Measurements from ENCODE around the gene AUP1. TPM values are rescaled to one million over a fixed set of nuclear protein-coding genes. Genes with fewer than 3 reads are reported as not detected.

AUP1 gene
- polyA plus RNA-seq, 1 donor: 145 TPM

DNA sequence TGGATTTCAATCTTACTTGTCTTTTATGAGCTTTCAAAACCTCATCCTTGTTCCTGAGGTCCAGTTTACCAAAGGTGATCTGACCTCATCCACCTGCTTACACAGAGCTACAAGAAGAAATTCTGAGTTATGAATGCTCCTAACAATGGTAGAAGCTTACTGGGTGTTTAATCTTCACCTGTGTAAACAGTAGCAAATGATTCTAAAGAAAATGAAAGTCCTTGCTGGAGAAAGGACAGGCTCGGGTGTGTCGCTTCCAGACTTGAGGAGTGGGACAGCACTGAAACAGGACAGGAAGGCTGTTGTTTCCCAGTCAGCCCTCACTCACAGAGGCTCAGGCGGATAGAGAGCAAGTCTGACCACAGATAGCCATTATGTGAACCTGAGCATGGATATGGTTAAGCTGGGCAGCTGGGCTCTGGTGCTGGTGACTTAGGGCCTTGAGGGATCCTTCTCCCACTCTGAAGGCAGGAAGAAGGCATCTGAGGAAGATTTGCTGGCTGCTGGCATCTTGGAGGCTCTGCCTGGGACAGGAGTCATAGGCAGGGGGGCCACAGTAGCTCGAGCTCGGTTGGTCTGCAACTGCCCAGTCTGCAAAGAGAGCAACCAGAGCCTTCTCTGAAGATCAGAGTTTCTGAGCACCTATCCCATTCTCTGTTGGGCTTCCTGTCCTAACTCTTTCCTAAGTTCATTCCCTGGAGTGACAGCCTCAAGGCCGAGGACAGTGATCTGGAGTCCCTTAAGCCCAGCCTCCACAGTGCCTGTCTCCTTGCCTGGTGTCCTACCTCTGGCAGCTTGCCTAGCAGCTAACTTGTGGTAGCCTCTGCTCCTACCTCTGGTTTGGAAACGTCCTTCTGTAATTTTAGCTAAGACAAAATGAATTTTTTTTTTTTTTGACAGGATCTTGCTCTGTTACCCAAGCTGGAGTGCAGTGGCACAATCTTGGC, 29.1 kb upstream of the AUP1 start:
- no peaks in the 10 kb centered on the region for H3K4me1 ChIP-seq (ENCODE audit: control insufficient read depth, insufficient read depth, low read length)
- peaks cover 95% of the 10 kb centered on the region for H3K27me3 ChIP-seq (ENCODE audit: control insufficient read depth, insufficient read depth, low read length)
- H3K4me3 ChIP-seq (ENCODE audit: low read length): no peak overlapping the region
- H3K36me3 ChIP-seq (ENCODE audit: control insufficient read depth, insufficient read depth, low read length): no peaks in the 10 kb centered on the region
- H3K27ac ChIP-seq (ENCODE audit: low read length): no peak overlapping the region
- peaks cover 10% of the 10 kb centered on the region for H3K9me3 ChIP-seq (ENCODE audit: control insufficient read depth, low read depth, low read length)
- DNase-seq: peak in 1 of 2 donors; percentile 20
- WGBS (ENCODE audit: insufficient coverage, low lambda C conversion rate): no CpG with 5 or more reads among the region's 7 CpGs

DNA sequence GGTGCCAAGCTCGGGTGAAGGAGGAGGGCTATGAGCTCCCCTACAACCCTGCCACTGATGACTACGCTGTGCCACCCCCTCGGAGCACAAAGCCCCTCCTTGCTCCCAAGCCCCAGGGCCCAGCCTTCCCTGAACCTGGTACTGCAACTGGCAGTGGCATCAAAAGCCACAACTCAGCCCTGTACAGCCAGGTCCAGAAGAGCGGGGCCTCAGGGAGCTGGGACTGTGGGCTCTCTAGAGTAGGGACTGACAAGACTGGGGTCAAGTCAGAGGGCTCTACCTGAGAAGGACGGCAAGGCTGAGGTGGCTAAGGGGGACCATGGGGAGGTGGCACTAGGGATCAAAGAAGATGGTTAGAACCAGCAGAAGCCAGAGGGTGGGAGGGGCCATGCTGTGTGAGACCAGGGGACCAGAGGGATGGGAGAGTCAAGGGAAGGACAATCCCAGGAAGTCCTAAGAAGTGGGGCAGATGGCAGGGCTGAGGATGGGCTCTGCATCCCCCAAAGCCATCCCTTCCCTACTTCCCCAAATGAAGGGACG, 27.4 kb upstream of the AUP1 start:
- Histone ChIP-seq H3K4me1 (ENCODE audit: control insufficient read depth, insufficient read depth, low read length) (no peaks in the 10 kb centered on the region), H3K36me3 (ENCODE audit: control insufficient read depth, insufficient read depth, low read length) (no peaks in the 10 kb centered on the region), H3K27me3 (ENCODE audit: control insufficient read depth, insufficient read depth, low read length) (peaks cover 95% of the 10 kb centered on the region), H3K9me3 (ENCODE audit: control insufficient read depth, low read depth, low read length) (peaks cover 10% of the 10 kb centered on the region), H3K27ac (ENCODE audit: low read length) (no peak overlapping the region), H3K4me3 (ENCODE audit: low read length) (no peak overlapping the region)
- DNase-seq: no peak
- 100% methylated on average over 1 of the region's 6 CpGs for WGBS (ENCODE audit: insufficient coverage, low lambda C conversion rate)

DNA sequence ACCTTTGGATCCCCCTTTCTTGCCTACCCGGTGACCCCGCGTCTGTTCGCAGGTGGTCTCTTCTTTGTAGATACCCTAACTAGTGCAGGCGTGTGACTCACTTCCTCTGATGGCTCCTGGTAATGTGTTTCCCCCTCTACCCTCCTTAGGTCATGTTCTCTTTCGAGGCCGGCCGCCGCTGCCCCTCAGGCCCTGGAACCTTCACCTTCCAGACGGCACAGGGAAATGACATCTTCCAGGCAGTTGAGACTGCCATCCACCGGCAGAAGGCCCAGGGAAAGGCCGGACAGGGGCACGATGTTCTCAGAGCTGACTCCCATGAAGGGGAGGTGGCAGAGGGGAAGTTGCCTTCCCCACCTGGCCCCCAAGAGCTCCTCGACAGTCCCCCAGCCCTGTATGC, 26.7 kb upstream of the AUP1 start:
- H3K27me3 ChIP-seq (ENCODE audit: control insufficient read depth, insufficient read depth, low read length): peaks cover 94% of the 10 kb centered on the region

DNA sequence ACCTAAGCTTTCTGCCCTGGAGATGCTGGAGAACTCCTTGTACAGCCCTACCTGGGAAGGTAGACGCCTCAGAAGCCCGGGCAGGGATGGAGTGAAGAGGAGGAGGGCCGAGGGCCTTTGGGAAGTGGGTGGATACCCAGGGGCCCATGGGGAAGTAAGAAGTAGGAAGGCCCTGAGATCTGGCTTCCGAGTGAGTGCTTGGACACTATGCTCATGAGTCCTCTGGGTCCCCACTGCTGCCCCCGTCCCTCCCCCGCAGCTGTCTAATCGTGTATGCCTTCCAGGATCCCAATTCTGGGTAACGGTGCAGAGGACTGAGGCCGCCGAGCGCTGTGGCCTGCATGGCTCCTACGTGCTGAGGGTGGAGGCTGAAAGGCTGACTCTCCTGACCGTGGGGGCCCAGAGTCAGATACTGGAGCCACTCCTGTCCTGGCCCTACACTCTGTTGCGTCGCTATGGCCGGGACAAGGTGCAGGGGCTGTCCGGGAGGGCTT, 26.2 kb upstream of the AUP1 start:
- Histone ChIP-seq H3K36me3 (ENCODE audit: control insufficient read depth, insufficient read depth, low read length) (no peaks in the 10 kb centered on the region), H3K27me3 (ENCODE audit: control insufficient read depth, insufficient read depth, low read length) (peaks cover 96% of the 10 kb centered on the region), H3K27ac (ENCODE audit: low read length) (no peak overlapping the region), H3K9me3 (ENCODE audit: control insufficient read depth, low read depth, low read length) (peaks cover 10% of the 10 kb centered on the region), H3K4me1 (ENCODE audit: control insufficient read depth, insufficient read depth, low read length) (no peaks in the 10 kb centered on the region), H3K4me3 (ENCODE audit: low read length) (peak overlapping the region; percentile 82)
- DNase-seq: no peak
- WGBS (ENCODE audit: insufficient coverage, low lambda C conversion rate): no CpG with 5 or more reads among the region's 17 CpGs

More for the DNA sequence above, 26.7 kb upstream of the AUP1 start:
- no CpG with 5 or more reads among the region's 14 CpGs for WGBS (ENCODE audit: insufficient coverage, low lambda C conversion rate)
- DNase-seq: no peak
- H3K27ac ChIP-seq (ENCODE audit: low read length): no peak overlapping the region
- no peak overlapping the region for H3K4me3 ChIP-seq (ENCODE audit: low read length)
- H3K4me1 ChIP-seq (ENCODE audit: control insufficient read depth, insufficient read depth, low read length): no peaks in the 10 kb centered on the region
- no peaks in the 10 kb centered on the region for H3K36me3 ChIP-seq (ENCODE audit: control insufficient read depth, insufficient read depth, low read length)
- peaks cover 10% of the 10 kb centered on the region for H3K9me3 ChIP-seq (ENCODE audit: control insufficient read depth, low read depth, low read length)

DNA sequence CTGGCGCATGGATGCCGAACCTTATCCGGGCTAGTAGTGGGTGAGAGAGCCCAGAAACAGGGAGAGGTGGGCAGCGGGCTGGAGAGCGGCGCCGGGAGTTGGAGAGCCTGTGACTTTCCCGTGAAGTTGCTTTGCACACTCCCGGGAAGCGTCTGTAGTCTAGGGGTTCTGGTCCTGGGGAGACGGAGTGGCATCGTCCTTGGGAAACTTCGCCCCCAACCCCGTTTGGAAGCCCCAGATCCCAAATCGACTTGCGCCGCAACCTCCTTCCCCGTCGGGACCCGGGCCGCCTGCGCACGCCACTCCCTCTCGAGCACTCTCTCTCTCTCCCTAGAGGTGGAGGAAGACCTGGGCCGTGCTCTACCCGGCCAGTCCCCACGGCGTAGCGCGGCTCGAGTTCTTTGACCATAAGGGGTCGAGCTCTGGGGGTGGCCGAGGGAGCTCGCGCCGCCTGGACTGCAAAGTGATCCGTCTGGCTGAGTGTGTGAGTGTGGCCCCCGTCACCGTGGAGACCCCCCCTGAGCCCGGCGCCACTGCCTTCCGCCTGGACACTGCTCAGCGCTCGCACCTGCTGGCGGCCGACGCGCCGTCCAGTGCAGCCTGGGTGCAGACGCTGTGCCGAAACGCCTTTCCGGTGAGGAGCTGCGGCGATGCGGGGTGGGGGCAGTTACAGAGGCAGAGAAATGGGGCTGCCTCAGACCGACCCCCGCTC, 25.5 kb upstream of the AUP1 start:
- H3K36me3 ChIP-seq (ENCODE audit: control insufficient read depth, insufficient read depth, low read length): no peaks in the 10 kb centered on the region
- peak overlapping the region; percentile 28 for H3K27ac ChIP-seq (ENCODE audit: low read length)
- H3K9me3 ChIP-seq (ENCODE audit: control insufficient read depth, low read depth, low read length): peaks cover 10% of the 10 kb centered on the region
- H3K27me3 ChIP-seq (ENCODE audit: control insufficient read depth, insufficient read depth, low read length): peaks cover 96% of the 10 kb centered on the region
- H3K4me1 ChIP-seq (ENCODE audit: control insufficient read depth, insufficient read depth, low read length): peaks cover under 1% of the 10 kb centered on the region
- no CpG with 5 or more reads among the region's 58 CpGs for WGBS (ENCODE audit: insufficient coverage, low lambda C conversion rate)
- H3K4me3 ChIP-seq (ENCODE audit: low read length): peak overlapping the region; percentile 82
- DNase-seq: peak in 1 of 2 donors; percentile 68

DNA sequence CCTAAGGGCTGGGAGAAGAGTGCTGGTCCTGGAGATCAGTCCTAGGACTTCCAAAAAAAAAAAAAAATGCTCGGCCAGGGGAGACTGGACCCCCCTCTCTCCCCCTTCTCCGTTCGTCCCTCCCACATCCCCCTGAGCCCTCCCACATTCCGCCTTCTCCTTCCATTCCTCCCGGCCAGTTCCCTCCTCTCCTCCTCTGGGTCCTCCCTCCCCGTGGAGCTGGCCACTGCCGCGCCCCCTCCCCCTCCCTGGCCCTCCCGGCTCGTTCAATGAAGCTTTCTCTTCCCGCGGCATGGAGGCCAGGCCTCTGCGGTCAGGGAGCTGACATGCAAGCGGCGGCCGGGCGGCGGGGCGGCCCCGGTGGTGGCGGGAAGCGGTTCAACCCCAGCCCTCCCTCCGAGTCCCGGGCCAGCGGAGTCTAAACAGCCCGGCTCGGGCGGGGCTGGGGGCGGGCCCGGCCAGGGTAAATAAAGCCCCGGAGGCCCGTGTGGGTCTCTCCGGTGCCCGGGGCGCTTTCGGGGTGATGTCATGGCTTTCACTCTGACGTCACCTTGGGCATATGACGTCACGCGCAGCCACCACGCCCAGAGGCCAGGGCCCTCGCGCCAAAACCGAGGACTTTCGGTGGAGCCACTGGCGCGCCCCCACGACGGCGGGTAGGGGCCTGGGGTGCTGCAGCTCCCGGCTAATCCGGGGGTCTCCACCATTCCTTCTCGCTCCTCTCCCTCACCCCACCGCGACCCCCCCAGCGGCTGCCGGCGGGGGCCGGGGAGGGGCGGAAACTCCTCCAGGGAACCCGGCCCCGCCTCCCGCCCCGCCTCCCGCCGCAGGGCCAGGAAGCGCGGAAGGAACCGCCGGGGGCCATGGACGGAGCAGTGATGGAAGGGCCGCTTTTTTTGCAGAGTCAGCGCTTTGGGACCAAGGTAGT, 24.6 kb upstream of the AUP1 start, which contains the start of the genes DOK1 and LOXL3:
TSS of gene DOK1 (plus strand) at position 829 of the 928 bp plus-strand sequence. CDS start at position 864, 35 bp downstream.
TSS of gene LOXL3 (minus strand) at position 51 of the 928 bp plus-strand sequence. CDS start 1,308 bp downstream, outside the sequence.
- H3K4me1 ChIP-seq (ENCODE audit: control insufficient read depth, insufficient read depth, low read length): peaks cover 9% of the 10 kb centered on the region
- no CpG with 5 or more reads among the region's 73 CpGs for WGBS (ENCODE audit: insufficient coverage, low lambda C conversion rate)
- peak; percentile 66 to 78 for DNase-seq
- peak within 1 kb of the TSS; percentile 45 for H3K27ac ChIP-seq (ENCODE audit: low read length)
- no peaks in the 10 kb centered on the region for H3K36me3 ChIP-seq (ENCODE audit: control insufficient read depth, insufficient read depth, low read length)
- H3K27me3 ChIP-seq (ENCODE audit: control insufficient read depth, insufficient read depth, low read length): peaks cover 96% of the 10 kb centered on the region
- H3K9me3 ChIP-seq (ENCODE audit: control insufficient read depth, low read depth, low read length): peaks cover 15% of the 10 kb centered on the region
- peak within 1 kb of the TSS; percentile 82 for H3K4me3 ChIP-seq (ENCODE audit: low read length)

DNA sequence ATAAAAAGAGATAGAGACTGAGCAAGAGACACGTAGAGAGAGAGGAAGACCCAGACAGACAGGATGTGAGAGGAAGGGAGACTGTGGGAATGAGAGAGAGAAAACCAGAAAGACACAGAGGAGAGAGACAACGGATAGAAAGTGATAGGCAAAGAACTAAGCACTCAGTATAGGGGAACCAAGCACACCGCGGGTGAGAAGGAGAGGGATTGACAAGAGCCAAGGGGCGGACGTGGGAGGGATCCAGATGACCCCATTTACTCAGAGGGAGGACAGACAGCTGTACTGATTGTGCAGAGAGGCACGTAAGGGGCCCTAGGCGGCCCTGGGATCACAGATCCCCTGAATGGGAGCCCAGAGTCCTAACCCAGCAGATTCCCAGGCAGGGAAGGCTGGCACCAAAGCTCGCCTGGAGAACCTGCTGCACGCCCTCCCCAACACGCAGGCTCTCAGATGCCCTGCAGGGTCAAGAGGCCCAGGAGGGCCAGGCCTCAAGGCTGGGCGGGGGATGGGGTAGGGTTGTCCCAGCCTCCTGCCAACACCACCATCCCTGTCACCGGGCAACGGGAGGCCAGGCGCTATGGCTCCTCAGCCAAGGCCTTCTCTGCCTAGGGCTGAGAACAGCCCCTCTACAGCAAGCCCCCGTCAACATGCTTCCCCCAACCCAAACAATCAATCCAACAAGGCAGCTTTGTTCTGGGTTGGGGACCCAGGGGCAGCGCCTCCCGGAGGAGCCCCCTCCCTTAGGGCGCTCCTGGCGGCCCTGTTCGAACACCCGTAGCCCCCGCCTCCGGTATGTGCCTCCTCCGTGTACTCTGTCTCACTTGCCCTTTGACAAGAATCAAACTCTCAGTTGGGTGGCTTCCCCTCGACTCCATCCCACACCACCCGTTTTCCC, 23.7 kb upstream of the AUP1 start:
- peak in 1 of 2 donors; percentile 40 for DNase-seq
- Histone ChIP-seq H3K27ac (ENCODE audit: low read length) (no peak overlapping the region), H3K4me1 (ENCODE audit: control insufficient read depth, insufficient read depth, low read length) (peaks cover 14% of the 10 kb centered on the region), H3K36me3 (ENCODE audit: control insufficient read depth, insufficient read depth, low read length) (no peaks in the 10 kb centered on the region), H3K4me3 (ENCODE audit: low read length) (peak overlapping the region; percentile 82), H3K9me3 (ENCODE audit: control insufficient read depth, low read depth, low read length) (peaks cover 15% of the 10 kb centered on the region), H3K27me3 (ENCODE audit: control insufficient read depth, insufficient read depth, low read length) (peaks cover 92% of the 10 kb centered on the region)
- WGBS (ENCODE audit: insufficient coverage, low lambda C conversion rate): 67% methylated on average over 1 of the region's 27 CpGs

DNA sequence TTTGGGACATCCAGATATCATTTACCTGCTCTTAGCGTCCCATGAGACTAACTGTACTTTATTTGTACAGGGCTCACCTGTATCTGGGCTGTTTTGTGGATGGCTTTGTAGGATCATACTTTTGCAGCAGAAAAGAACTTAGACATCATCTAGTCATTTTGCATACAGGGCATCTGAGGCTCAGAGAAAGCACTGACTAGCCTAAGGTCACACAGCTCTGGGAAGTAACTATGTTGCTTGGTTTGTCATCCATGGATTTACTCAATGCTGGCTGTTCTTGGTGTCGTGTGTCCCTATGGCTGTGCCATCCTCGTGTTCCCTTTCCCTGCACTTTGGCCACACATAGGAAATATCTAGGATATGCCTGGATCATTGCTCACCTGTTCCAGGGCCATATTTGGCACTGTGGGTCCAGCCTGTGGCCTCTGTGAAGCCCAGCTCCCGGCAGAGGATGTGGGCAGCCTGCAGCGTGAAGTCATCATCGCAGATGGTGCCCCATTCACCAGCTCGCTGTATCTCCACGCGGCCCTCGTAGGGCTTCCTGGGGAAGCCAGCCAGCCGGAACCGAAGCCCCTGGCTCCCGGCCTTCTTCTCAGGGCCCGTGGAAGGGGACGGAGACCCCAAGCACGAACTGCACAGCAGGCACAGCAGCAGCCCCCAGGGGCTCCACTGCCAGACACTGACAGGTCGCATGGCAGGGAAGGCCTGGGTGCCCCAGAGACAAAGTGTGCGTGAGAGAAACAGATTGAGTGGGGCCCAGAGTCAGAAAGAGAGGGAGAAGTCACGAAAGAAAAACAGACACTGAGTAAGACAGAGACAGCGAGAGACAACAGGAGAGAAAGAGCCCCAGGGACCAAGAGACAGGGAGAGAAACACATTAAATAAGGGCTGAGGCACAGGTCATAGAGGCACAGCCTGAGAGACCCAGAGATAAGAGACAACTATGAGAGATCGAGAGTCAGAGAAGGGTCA, 22.7 kb upstream of the AUP1 start:
- Histone ChIP-seq H3K27me3 (ENCODE audit: control insufficient read depth, insufficient read depth, low read length) (peaks cover 92% of the 10 kb centered on the region), H3K9me3 (ENCODE audit: control insufficient read depth, low read depth, low read length) (peaks cover 15% of the 10 kb centered on the region), H3K4me1 (ENCODE audit: control insufficient read depth, insufficient read depth, low read length) (peaks cover 14% of the 10 kb centered on the region), H3K4me3 (ENCODE audit: low read length) (no peak overlapping the region), H3K27ac (ENCODE audit: low read length) (no peak overlapping the region), H3K36me3 (ENCODE audit: control insufficient read depth, insufficient read depth, low read length) (no peaks in the 10 kb centered on the region)
- 72% methylated on average over 5 of the region's 21 CpGs for WGBS (ENCODE audit: insufficient coverage, low lambda C conversion rate)
- no peak for DNase-seq
